SJCRH30 (cell line): ENCODE measurements around the gene KPNA6. TPM values are rescaled to one million over a fixed set of nuclear protein-coding genes. Genes with fewer than 3 reads are reported as not detected.

Source experiments
- DNase-seq, 2 experiments: peaks; one replicate each; pipeline ENCODE4 v3.0.0-alpha.2; 2015 to 2020
- H3K27ac ChIP-seq: fragments of 250-450 bp; sonication (Bioruptor Pico); 2 replicates; pipeline ENCODE4 v1.5.1; 2020; ENCODE audit warnings: mild to moderate bottlenecking, moderate library complexity
- H3K27me3 ChIP-seq: fragments of 250-450 bp; sonication (Bioruptor Pico); 2 replicates; pipeline ENCODE4 v1.5.1; 2020; ENCODE audit warnings: mild to moderate bottlenecking, moderate library complexity
- H3K36me3 ChIP-seq: fragments of 250-450 bp; sonication (Bioruptor Pico); 2 replicates; pipeline ENCODE4 v1.5.1; 2020; ENCODE audit warnings: mild to moderate bottlenecking, moderate library complexity
- H3K4me1 ChIP-seq: fragments of 250-450 bp; sonication (Bioruptor Pico); 2 replicates; pipeline ENCODE4 v1.5.1; 2020; ENCODE audit warnings: mild to moderate bottlenecking, moderate library complexity
- H3K4me3 ChIP-seq: fragments of 250-450 bp; sonication (Bioruptor Pico); 2 replicates; pipeline ENCODE4 v1.5.1; 2020; ENCODE audit warnings: mild to moderate bottlenecking, moderate library complexity
- H3K9me3 ChIP-seq: fragments of 250-450 bp; sonication (Bioruptor Pico); replicated peaks from 2 replicates; pipeline ENCODE4 v1.5.1; 2020; ENCODE audit warnings: mild to moderate bottlenecking, moderate library complexity
- total RNA-seq: library from RNA; depleted of rRNA; stranded (reverse); fragments of >200 nt; shearing (Covaris generic); gene quantifications from 2 replicates; pipeline ENCODE4 v1.2.3, GENCODE V29; 2014

The KPNA6 gene
- total RNA-seq, 1 experiment from 2014 or later, result 56.4 TPM

- no peak for DNase-seq
- H3K4me3 ChIP-seq, result peak overlapping the region; percentile 71
- H3K4me1 ChIP-seq, result peaks cover 10% of the 10 kb centered on the region
- H3K9me3 ChIP-seq, result no peaks in the 10 kb centered on the region
- no peaks in the 10 kb centered on the region for H3K27me3 ChIP-seq
- no peak overlapping the region for H3K27ac ChIP-seq
- H3K36me3 ChIP-seq, result peaks cover 43% of the 10 kb centered on the region
Observed at GRCh38 chr1:32181065-32181464, 73.2 kb downstream of the KPNA6 start.

GRCh38 chr1:32181563-32181962 lies 73.7 kb downstream of the KPNA6 start:
- no peak overlapping the region for H3K4me3 ChIP-seq

DNA sequence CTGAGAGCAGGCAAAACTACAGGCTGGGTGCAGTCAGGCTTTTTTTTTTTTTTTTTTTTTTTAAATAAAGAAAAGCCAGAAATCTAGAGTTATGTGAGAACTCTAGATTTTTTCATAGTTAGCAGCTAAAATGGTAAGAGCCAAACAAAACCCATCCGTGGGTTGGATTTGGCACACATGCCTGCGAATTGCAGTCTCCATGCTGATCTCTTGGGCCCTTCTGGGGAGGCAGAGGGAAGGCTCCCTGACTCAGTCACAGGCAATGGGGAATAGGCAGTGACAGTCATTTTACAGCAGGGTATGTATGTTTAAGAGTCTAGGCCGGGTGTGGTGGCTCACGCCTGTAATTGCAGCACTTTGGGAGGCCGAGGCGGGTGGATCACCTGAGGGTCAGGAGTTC lies 74.2 kb downstream of the KPNA6 start:
- no peaks in the 10 kb centered on the region for H3K27me3 ChIP-seq
- DNase-seq, result no peak
- H3K4me1 ChIP-seq, result peaks cover 10% of the 10 kb centered on the region
- no peak overlapping the region for H3K27ac ChIP-seq
- no peaks in the 10 kb centered on the region for H3K9me3 ChIP-seq
- peaks cover 50% of the 10 kb centered on the region for H3K36me3 ChIP-seq
- no peak overlapping the region for H3K4me3 ChIP-seq

More at GRCh38 chr1:32181563-32181962, 73.7 kb downstream of the KPNA6 start:
- no peaks in the 10 kb centered on the region for H3K9me3 ChIP-seq
- H3K27me3 ChIP-seq, result no peaks in the 10 kb centered on the region
- peaks cover 47% of the 10 kb centered on the region for H3K36me3 ChIP-seq
- DNase-seq, result no peak
- H3K4me1 ChIP-seq, result peaks cover 10% of the 10 kb centered on the region
- H3K27ac ChIP-seq, result no peak overlapping the region

DNA sequence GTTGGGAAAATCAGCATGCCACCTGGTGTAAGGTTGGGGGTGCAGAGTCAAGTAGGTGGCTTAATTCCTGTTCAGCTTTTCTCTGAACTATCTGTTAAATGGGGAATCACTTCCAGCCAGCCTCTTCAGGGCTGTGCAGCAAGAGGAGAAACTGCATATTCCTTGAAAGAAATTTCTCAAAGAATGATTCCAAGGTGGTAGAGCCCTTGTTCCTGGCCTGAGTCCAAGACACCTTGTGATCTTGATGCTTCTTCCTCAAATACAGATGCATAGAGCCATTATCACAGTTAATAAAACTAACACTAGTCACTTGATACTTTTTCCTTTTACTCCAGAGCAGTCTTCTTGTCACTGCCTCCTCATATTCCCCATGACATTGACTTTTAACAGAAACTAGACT lies 76.8 kb downstream of the KPNA6 start:
- Histone ChIP-seq H3K36me3 (peaks cover 75% of the 10 kb centered on the region), H3K27me3 (no peaks in the 10 kb centered on the region), H3K4me1 (peaks cover 10% of the 10 kb centered on the region), H3K27ac (no peak overlapping the region), H3K9me3 (no peaks in the 10 kb centered on the region), H3K4me3 (no peak overlapping the region)
- DNase-seq, result no peak

- H3K27ac ChIP-seq, result no peak overlapping the region
Observed at GRCh38 chr1:32186077-32186476, 78.2 kb downstream of the KPNA6 start.

DNA sequence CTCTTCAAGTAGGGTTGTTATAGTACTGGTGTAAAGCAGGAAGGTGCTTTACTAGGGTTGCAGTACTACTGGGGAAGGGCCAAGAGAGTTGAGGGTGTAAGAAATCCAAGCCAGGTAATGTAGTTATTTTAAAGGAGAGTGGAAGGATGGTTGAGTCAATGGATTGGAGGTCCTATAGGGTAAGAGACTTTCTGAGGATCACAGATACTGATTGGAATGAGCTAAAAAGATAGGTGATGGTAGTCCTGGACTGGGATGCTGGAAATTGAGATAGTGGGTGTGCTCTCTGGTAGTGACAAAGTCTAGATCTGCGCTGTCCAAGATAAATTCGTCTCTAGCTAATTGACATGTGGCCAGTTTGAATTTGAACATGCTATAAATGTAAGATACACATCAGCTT lies 78.6 kb downstream of the KPNA6 start:
- peaks cover 1% of the 10 kb centered on the region; the same call in 1 of the 2 replicates for H3K4me1 ChIP-seq
- H3K27me3 ChIP-seq, result no peaks in the 10 kb centered on the region
- H3K4me3 ChIP-seq, result no peak overlapping the region
- H3K27ac ChIP-seq, result no peak overlapping the region
- peaks cover 84% of the 10 kb centered on the region for H3K36me3 ChIP-seq
- H3K9me3 ChIP-seq, result no peaks in the 10 kb centered on the region
- DNase-seq, result no peak

More at GRCh38 chr1:32186077-32186476, 78.2 kb downstream of the KPNA6 start:
- Histone ChIP-seq H3K4me1 (peaks cover 5% of the 10 kb centered on the region), H3K36me3 (peaks cover 84% of the 10 kb centered on the region), H3K4me3 (no peak overlapping the region), H3K27me3 (no peaks in the 10 kb centered on the region), H3K9me3 (no peaks in the 10 kb centered on the region)
- DNase-seq, result no peak

- Histone ChIP-seq H3K4me3 (no peak overlapping the region), H3K9me3 (no peaks in the 10 kb centered on the region), H3K36me3 (peaks cover 87% of the 10 kb centered on the region), H3K4me1 (no peaks in the 10 kb centered on the region), H3K27ac (no peak overlapping the region), H3K27me3 (no peaks in the 10 kb centered on the region)
- no peak for DNase-seq
Observed at GRCh38 chr1:32187850-32188249, 80.0 kb downstream of the KPNA6 start.

DNA sequence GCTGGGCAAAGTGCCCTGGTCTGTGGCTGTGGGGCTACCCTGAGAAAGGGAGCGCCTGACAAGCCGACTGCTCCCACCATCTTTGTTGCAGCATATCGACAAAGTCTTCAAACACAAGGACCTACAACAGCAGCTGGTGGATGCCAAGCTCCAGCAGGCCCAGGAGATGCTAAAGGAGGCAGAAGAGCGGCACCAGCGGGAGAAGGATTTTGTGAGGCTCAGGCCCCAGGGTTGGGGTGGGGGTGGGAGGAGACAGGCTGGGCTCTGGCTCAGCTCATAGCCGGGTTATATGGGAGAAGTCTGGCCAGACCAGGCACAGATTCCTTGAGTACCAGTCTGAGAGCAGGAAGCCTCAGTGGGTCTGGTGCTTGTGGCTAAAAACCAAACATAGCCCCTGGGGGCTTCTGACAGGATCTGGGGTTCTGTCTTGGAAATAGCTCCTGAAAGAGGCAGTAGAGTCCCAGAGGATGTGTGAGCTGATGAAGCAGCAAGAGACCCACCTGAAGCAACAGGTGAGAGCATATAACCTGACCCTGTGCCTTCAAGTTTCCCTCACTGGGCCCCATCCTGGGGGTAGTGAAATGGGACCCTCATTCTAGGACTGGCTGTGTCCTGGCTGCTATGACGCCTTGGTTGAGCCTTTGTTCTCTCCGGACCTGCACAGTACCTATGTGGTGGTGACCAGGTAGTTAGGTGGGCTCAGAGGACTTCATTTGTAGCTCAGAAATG lies 84.5 kb downstream of the KPNA6 start:
- peaks cover 89% of the 10 kb centered on the region for H3K36me3 ChIP-seq
- no peaks in the 10 kb centered on the region for H3K9me3 ChIP-seq
- DNase-seq, result no peak
- H3K4me1 ChIP-seq, result no peaks in the 10 kb centered on the region
- no peak overlapping the region for H3K27ac ChIP-seq
- H3K27me3 ChIP-seq, result no peaks in the 10 kb centered on the region
- no peak overlapping the region for H3K4me3 ChIP-seq

- no peak for DNase-seq
- peaks cover 6% of the 10 kb centered on the region; the same call in 1 of the 2 replicates for H3K4me1 ChIP-seq
- H3K9me3 ChIP-seq, result no peaks in the 10 kb centered on the region
- H3K27me3 ChIP-seq, result no peaks in the 10 kb centered on the region
- H3K27ac ChIP-seq, result no peak overlapping the region
- no peak overlapping the region for H3K4me3 ChIP-seq
- peaks cover 64% of the 10 kb centered on the region for H3K36me3 ChIP-seq
Observed at GRCh38 chr1:32194984-32195383, 87.1 kb downstream of the KPNA6 start.

DNA sequence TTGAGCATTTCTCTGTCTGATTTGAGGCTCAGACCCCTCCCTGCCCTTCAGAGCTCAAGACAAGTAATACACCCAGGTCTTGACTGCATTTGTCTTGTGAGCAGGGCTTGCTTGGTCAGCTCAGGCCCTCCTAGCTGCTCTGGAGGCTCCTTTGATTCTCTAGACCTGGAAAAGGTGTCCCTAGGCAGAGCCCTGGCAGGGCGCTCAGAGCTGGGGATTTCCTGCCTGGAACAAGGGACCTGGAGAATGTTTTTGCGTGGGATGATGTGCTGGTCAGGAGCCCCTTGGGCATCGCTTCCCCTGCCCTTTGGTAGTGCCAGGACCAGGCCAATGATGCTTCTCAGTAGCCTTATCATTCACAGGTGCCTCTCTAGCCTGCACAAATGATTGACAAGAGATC lies 87.7 kb downstream of the KPNA6 start:
- H3K36me3 ChIP-seq, result peaks cover 58% of the 10 kb centered on the region
- no peak overlapping the region for H3K4me3 ChIP-seq
- H3K27me3 ChIP-seq, result no peaks in the 10 kb centered on the region
- H3K4me1 ChIP-seq, result peaks cover 6% of the 10 kb centered on the region; the same call in 1 of the 2 replicates
- no peak for DNase-seq
- no peak overlapping the region for H3K27ac ChIP-seq
- H3K9me3 ChIP-seq, result no peaks in the 10 kb centered on the region

DNA sequence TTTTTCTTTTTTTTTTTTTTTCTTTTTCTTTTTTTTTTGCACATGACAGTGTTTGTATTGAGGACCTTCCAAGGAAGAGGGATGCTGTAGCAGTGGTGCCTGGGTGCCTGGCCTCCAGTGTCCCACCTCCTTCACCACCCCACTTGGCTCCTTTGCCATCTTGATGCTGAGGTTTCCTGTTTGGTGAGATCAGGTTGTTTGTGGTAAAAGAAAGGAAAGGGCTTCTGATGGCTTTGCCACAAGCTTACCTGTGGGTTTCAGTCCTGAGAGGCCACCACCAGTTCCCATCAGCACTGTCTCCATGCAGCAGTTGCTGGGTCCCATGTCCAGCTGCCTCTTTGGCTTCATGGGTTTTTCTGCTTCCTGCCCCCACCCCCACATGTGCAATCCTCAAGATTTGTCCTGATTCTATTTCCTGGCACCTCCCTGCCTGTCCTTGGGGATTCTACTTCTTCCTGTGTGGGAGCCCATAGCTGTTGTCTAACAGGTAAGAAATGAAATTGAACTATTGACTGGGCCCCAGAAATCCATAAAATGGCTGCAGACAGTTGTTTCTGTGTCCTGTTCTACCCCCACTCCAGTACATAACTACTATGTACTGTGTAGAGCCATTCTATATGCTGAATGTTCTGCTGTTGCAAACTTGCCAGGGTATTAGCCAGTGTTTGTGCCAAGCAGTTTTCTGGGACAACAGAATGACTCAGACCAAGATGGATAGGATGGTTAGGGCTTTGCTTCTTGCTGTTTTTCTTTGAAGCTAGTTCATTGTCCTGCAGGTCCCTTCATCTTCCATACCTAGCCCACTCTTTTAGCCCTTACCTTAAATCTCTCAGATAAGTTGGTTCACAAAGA lies 88.3 kb downstream of the KPNA6 start:
- no peak overlapping the region for H3K4me3 ChIP-seq
- H3K27ac ChIP-seq, result no peak overlapping the region
- DNase-seq, result no peak
- peaks cover 52% of the 10 kb centered on the region for H3K36me3 ChIP-seq
- peaks cover 6% of the 10 kb centered on the region; the same call in 1 of the 2 replicates for H3K4me1 ChIP-seq
- H3K27me3 ChIP-seq, result no peaks in the 10 kb centered on the region
- no peaks in the 10 kb centered on the region for H3K9me3 ChIP-seq

GRCh38 chr1:32197074-32197473 lies 89.2 kb downstream of the KPNA6 start:
- no peak for DNase-seq
- no peaks in the 10 kb centered on the region for H3K9me3 ChIP-seq
- peaks cover 43% of the 10 kb centered on the region for H3K36me3 ChIP-seq
- H3K27ac ChIP-seq, result no peak overlapping the region
- H3K27me3 ChIP-seq, result no peaks in the 10 kb centered on the region
- H3K4me1 ChIP-seq, result peaks cover 6% of the 10 kb centered on the region; the same call in 1 of the 2 replicates
- H3K4me3 ChIP-seq, result no peak overlapping the region

- Histone ChIP-seq H3K4me1 (peaks cover 6% of the 10 kb centered on the region; the same call in 1 of the 2 replicates), H3K36me3 (peaks cover 35% of the 10 kb centered on the region), H3K27ac (no peak overlapping the region), H3K27me3 (no peaks in the 10 kb centered on the region), H3K4me3 (no peak overlapping the region), H3K9me3 (no peaks in the 10 kb centered on the region)
- no peak for DNase-seq
Observed at GRCh38 chr1:32197837-32198236, 90.0 kb downstream of the KPNA6 start.

GRCh38 chr1:32198237-32199042 lies 90.6 kb downstream of the KPNA6 start:
- H3K4me1 ChIP-seq, result peaks cover 6% of the 10 kb centered on the region; the same call in 1 of the 2 replicates
- no peak overlapping the region for H3K27ac ChIP-seq
- no peaks in the 10 kb centered on the region for H3K27me3 ChIP-seq
- no peak for DNase-seq
- H3K36me3 ChIP-seq, result peaks cover 30% of the 10 kb centered on the region
- no peaks in the 10 kb centered on the region for H3K9me3 ChIP-seq
- H3K4me3 ChIP-seq, result no peak overlapping the region
